Measurements from ENCODE around the gene SGMS1.

DNA sequence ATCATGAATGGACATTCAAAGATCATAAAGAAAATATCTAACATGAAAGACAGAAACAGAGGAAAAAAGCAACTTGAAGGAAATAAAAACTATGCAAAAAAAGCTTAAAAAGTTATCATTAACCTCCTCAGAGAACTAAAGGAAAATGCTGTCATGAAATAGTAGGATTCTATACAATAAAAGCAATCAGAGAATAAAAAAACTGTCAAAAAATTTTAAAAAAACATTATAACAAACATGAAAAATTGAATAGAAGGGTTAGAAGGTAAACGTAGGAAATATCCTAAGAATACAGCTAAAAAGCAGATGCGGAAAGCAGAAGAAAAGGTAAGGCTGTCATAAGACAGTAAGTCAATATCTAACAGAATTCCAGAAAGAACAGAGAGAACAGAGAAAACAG is 44.8 kb downstream of the SGMS1 start:
- TF ChIP-seq, protein P1, sequence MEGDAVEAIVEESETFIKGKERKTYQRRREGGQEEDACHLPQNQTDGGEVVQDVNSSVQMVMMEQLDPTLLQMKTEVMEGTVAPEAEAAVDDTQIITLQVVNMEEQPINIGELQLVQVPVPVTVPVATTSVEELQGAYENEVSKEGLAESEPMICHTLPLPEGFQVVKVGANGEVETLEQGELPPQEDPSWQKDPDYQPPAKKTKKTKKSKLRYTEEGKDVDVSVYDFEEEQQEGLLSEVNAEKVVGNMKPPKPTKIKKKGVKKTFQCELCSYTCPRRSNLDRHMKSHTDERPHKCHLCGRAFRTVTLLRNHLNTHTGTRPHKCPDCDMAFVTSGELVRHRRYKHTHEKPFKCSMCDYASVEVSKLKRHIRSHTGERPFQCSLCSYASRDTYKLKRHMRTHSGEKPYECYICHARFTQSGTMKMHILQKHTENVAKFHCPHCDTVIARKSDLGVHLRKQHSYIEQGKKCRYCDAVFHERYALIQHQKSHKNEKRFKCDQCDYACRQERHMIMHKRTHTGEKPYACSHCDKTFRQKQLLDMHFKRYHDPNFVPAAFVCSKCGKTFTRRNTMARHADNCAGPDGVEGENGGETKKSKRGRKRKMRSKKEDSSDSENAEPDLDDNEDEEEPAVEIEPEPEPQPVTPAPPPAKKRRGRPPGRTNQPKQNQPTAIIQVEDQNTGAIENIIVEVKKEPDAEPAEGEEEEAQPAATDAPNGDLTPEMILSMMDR (IDR thresholded peaks at IDR 0.05), result no peak
- no peak for TF ChIP-seq POLR2A (IDR thresholded peaks at IDR 0.05)

Measured in heart left ventricle (tissue), 13 donors.